Nucleus accumbens (tissue), 56 donors: ENCODE data around the gene ATXN3.
A peak's percentile ranks its signal among the peaks of the same experiment; 100 is the strongest.

Source experiments
- DNase-seq, 56 donors: peaks; one replicate each; lab custom pipeline; 2025; lab: John Stamatoyannopoulos, UW

ATXN3 gene

DNA sequence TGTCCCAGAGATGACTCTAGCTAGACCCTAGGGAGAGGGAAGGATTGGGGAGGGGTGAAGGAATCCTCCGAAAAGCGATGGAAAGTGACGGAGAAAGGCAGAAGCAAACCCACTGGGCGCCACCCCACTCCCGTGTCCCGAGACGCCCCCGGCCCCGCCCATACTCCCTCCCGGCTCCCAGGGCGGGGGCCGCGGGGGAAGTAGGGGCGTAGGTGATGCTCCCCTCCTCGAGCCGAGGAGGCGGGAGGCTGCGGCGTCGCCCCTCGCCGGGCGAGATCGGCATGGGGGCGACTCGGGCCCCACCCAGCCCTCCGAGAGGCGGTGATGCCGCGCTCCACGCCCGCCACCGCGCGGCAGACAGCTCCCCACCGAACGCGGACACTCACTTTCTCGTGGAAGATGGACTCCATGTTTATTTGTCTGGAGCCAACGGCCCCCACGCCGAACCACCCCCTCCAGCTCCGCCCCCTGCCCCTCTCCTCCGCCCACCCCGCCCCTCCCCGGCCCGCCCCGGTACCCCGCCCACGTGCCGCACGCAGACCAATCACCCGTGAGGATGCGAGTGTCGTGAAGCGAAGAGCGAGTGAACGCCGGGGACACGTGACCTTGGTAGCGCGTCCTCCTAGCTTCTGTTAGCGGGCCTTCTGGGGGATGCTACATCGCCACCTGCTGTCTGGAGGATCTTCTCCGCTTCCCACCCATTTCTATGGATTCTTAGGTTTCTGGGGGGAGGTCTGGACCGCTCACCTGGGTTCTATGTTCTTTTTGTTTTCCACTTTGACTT is at the start of gene ATXN3:
Gene ATXN3, minus strand, starts transcription at position 440 of the 784 bp plus-strand sequence. Its CDS starts 30 bp downstream, at position 410.
- peak; percentile 72 to 99 (median 95) for DNase-seq

DNA sequence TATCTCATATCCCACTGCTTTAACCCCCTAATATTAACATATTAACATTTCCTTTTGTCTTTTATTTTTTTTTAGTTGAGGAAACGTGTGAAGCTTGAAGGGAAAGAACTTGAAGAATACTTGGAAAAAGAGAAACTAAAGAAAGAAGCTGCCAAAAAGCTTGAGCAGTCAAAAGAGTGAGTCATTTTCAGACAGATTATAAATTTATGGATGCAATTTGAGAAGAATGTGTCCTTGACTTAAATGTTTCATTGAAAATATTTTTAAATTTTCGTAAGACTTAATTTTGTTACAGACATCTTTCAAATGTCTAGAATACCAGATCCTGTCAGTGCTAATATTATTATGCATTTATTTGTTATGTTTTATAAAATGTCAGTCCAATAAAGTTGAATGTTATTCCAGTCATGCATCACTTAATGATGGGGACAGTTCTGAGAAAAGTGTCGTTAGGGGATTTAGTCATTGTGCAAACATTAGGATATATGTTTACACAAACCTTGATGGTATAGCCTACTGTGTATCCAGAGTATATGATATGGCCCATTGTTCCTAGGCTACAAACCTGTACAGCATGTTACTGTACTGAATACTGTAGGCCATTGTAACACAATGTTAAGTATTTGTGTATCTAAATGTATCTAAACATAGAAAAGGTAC is 48.0 kb upstream of the ATXN3 start:
- no peak for DNase-seq

DNA sequence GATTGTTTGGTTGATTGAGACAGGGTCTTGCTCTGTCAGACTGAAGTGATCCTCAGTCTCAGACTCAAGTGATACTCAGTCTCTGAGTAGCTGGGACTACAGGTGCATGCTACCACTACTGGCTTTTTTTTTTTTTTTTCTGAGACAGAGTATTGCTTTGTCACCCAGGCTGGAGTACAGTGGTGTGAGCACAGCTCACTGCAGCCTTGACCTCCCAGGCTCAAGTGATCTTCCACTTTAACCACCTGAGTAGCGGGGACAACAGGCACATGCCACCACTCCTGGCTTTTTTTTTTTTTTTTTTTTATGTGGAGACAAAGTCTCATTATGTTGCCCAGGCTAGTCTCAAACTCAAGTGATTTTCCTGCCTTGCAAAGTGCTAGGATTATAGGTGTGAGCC is 47.2 kb upstream of the ATXN3 start:
- DNase-seq: no peak

DNA sequence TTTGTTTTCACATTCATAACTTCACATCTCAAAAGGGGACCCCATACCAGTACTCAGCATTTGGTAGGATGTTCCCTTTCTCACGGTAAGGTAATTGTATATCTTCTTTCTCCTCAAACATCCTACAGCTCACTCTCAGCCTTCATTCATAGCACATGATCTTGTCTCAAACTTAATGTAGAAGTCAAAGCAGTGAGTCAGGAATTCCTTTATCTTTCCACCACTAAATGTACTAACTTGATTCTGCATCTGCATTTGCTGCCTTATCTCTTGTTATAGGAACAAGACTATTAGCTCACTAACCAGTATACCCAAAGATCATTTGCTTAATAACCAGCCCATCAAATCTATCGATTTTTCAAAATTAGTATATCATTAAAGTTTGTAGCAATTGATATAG is 38.3 kb upstream of the ATXN3 start:
- no peak for DNase-seq

DNA sequence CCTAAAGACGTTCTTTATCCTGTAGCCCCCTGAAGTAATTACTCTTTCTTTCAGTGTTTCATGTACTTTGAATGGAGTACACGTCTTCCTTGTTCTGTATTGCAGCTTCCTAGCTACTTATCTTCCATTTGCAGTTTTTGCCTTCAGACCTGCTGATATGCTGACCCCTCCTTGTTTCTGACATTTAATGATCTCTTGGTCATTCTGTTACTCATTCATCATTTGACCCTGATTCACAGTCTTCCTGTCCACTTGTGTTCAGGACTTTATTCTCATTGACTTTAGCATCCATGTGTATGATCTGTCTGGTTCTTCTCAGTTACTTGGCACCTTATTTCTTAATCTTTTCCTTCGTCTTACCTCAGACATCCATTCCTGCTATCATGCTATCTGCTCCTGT is 37.6 kb upstream of the ATXN3 start:
- no peak for DNase-seq

DNA sequence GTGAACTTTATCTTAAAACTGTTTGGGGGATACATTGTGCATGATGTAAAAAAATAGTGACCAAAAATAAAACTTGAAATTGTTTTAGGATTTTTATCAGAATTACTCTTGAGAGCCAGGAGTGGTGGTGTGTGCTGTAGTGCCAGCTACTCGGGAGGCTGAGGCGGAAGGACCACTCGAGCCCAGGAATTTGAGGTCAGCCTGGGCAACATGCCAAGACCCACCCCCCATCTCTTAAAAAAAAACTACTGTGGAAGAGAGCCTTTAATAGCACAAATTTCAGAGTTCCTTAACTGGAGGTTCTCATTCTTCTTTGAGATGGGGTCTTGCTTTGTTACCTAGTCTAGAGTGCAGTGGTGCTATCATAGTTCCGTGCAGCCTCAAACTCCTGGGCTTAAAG is 36.9 kb upstream of the ATXN3 start:
- no peak for DNase-seq

DNA sequence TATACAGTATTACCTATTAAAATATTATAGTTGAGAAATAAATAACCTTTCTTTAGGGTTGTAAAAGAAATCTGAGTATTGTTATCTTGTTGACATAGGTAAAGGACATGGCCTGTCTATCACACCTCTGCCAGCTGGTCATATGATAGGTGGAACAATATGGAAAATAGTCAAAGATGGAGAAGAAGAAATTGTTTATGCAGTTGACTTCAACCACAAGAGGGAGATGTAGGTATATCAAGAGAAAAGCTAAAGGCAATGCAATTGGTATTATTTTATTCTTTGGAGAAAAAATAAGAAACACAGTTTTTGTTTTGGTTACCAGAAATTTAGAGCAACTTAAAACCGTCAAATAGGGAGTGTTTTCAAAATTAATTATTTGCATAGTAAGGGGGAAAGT is 28.9 kb upstream of the ATXN3 start:
- DNase-seq: no peak

DNA sequence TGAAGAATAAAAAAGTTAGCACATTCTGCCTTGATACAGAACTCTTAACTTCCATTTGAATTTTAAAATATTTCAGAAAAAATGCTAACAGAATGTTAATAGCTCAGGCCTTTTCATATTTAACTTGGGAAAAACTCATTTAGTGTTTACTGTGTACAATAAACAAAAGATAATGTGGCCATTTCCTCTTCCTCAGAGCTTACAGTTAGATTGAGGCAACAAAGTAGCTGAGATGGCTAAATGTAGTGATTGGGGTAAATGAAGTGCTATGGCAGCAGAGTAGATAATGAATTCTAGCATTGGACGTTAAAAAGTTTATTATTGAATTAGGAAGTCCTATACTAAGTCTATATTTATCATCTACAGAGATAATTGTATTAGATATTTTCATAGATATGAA is 28.1 kb upstream of the ATXN3 start:
- no peak for DNase-seq

DNA sequence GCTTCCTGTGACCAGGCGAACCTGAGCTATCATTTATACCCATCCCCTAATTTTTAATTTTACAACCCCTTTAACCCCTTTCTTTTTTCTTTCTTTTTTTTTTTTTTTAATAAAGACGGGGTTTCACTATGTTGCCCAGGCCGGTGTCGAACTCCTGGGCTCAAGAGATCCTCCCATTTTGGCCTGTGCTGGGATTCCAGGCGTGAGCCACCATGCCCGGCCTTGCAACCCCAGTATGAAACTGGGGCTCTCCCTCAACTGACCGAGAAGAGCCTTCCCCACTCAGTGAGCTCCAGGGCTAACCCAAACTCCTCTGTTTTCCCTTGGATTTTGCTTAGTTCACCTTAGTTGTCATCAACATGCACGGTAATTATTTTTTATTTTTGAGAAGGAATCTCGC is 16.4 kb upstream of the ATXN3 start:
- DNase-seq: no peak

DNA sequence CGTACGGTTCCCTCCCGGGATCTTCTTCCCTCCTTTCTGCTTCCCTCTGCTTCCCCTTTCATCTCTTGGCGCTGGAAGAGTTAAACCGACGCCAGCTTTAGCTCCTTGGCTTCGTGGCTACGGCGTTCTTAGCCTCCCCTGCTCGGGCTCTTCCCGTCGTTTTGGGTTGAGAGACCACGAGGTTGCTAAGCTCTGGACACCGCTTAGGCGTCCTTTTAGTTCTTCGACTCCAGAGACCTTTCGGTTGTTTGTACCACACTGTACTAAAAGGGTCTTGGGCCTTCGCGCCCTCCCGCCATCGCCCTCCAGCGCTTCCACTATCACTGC is 15.9 kb upstream of the ATXN3 start:
- DNase-seq: peak in 6 of 56 donors; percentile 39 to 59 (median 46)

DNA sequence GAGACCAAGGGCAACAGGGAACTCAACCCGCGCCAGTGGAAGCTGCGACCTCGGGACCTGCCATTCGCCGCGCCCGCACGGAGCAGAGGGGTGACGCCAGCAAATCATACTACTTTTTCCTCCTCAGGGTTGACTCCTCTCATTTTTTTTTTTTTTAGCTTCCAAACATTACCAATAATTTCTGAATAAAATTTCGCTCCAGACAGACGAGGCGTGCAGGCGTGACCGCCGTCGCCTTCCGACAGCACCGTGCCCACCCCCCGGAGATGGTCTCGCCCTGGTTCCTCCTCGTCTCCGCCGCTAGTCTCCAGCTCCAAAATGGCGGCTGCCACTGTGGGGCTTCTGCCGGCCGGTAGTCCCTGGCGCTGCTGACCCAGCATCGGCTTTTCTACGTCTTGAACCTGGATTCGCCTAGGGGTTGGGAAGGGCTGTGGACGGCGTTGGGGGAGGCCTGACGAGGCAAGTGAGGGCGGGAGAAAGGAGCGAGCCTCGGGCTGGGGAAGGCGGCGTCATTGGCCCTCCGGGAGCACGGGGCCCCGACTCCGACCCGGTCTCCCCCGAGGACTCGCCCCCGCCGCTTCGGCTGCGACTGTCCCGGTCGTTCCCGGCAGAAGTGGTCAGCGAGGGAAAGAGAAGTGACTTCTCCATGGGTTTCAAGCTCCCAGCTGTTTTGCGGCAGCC is 15.4 kb upstream of the ATXN3 start, which contains the start of the genes CPSF2 and NDUFB1:
Gene CPSF2, plus strand, starts transcription at position 300 of the 681 bp plus-strand sequence. CDS start 9,016 bp downstream, outside the sequence.
Gene NDUFB1, minus strand, starts transcription at position 37 of the 681 bp plus-strand sequence. CDS start 4,069 bp downstream, outside the sequence.
- peak in 55 of 56 donors; percentile 37 to 95 (median 85) for DNase-seq

DNA sequence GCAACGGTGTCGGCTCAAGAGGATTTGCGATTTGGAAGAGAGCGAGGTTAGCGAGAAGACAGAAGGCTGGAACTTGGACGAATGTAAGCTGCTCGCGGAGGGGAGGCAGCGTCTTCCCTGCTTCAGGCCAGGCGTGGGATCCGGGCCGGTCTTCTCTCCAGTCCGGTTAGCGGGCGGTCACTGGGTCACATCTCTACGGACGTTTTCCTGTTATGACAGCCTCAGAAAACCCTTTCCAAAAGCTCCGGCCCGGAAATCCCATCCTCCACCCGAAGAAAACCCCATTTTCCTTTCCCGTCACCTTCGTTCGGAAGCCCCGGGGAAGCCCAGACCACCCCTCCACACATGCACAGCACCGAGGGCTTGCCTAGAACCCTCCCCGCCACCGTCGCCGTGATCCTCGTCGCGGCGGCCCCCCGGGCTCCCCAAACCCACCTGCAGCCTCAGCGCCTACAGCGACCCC is 14.9 kb upstream of the ATXN3 start:
- peak in 11 of 56 donors; percentile 31 to 81 (median 49) for DNase-seq

DNA sequence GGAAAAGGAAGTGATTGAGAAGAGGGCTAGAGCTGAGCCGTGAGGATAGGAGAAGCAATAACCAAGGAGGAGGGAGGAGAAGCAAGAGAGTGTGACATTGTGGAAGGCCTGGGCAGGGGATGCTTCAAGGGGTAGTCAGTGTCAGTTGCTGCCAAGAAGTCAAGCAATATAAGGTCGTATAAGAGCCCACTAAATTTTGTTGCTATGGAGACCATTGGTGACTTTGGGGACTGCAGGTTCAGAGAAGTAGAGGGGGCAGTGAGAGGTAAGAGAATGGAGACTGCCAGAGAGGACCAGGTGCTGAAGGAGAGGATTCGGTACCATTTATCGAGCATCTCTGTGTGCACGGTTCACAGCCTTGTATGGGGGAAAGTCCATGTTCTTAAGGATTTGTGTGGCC is 3.1 kb upstream of the ATXN3 start:
- no peak for DNase-seq

DNA sequence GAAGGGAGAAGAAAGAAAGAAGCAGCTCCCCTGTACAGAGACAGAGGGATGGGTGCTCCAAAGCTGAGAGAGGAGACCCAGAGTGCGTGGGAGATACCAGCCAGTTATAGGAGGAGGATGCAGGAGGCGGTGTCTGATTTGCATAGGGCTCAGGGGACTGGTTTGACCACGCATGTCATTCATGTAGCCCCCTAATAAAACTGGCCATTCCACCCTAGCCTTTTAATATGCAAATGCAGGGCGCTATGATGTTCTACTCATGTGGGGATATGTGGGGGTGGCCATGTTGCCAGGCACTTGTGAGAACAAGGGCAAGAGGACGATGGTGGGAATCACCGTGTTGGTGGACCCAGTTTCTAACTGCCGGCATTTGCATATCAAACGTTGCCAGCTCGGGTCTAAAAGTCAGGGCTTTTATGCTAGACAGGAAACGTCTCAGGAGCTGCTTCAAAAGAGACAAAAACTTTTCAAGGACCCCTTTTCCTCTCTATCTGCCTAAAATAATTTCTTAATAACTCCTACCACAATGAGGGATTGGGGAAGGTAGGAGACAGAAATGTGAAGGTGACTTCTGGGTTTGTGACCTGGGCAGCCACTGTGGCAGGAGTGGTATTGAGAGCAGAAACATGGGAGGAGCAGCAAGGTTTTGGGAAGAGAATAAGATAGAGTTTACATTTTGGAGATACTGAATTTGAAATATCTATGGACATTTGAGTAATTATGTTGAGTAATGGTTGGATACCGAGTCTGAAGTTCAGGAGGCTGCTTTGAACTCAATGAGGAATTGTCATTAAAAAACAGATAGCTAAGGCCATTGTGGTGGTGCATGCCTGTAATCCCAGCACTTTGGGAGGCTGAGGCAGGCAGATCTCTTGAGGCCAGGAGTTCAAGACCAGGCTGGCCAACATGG is 2.2 kb upstream of the ATXN3 start:
- DNase-seq: peak in 1 of 56 donors; percentile 14

DNA sequence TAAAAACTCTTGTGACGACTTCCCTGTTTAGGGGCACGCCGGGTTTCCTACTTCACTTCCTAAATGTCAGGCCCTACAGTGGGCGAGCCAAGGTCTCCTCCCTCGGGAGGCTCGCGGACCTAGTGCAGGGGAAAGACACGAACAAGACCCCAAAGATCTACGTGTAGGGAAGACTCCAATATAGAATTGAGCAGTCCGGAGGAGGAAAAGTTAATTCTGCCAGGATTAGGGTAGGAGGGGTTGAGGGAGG is 564 bp downstream of the ATXN3 start:
- peak in 16 of 56 donors; percentile 20 to 75 (median 48) for DNase-seq

DNA sequence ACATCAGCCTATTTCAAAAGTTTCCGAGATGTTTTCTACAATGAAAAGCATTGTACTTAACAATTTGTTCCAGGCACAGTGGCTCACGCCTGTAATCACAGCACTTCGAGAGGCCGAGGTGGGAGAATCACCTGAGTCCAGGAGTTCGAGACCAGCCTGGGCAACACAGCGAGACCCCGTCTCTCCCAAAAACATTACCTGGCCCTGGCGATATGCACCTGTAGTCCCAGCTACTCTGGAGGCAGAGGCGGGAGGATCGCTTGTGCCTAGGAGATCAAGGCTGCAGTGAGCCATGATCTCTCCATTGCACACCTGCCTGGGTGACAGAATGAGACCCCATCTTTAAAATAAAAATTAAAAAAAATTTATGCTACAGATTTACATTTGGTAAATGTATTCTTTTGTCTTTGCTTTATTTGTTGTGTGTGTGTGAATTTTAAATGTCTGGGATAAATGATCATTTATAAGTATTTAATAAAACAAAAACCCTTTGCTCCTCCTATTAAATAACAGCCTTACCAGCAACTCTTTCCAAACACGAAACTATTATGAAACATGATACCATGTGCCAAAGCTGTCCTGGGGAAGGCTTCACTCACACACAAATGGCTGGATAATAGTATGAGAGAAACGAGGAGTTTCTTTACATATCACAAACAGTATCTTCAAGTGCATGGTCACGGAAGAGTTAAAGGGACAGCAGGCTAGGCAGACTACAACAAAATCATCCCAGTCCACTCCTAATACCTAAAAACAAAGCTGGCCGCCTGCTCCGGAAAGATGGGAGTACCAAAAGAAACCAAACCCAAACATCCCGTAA is 1.1 kb downstream of the ATXN3 start:
- no peak for DNase-seq

DNA sequence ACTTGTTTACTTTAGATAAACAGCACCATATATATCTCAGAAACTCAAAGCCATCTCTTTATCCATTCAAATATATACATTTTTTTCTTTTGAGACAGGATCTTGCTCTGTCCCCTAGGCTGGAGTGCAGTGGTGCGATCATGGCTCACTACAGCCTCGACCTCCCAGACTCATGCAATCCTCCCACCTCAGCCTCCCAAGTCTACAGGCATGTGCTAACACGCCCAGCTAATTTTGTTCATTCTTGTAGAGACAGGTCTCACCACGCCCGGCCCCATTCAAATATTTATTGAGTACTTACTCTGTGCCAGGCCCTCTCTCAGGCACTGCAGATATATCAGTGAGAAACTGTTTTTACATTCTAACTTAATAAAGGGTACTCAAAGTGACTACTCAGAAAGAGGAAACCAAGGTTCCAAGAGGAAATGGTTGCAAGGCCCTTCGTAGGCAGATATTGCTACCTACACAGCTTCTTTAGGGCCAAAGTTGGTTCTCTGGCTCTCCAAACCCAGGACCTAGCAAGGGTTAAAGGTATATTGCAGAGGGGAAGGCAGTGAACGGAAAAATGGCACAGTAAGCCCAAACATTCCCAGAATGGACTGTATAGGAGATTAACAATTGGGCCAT is 2.9 kb downstream of the ATXN3 start:
- DNase-seq: no peak

DNA sequence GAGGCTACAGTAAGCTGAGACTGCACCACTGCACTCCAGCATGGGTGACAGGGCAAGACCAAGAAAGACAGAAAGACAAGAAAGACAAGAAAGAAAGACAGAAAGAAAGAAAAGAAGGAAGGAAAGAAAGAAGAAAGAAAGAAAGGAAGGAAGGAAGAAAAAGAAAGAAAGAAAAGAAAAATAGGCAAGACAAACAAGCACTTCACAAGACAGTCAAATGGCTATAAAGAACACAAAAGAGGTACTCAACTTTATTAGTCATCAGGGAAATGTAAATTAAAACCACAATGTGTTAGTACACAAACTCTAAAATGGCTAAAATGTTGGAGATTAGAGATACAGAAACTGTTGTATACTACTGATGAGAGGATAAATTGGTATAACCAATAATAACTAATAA is 6.6 kb downstream of the ATXN3 start:
- DNase-seq: no peak

DNA sequence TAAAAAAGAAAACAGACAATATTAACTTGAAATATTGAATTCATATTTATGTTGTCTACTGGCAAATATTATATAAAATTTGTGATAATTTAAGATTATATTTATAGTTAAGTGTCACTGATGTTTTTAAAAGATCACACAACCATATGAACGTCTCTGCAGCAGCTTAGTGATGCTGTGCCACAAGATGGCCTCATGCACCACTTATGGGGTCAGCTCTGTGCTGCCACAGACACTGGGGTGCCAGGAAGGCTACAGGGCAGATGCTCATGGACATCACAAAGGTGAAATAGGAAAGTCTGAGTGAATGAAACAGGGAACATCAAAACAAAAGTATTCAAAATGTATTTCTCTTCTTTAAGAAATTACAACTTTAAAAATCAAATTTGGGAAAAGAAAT is 13.1 kb downstream of the ATXN3 start:
- DNase-seq: peak in 2 of 56 donors; percentile 2 to 4
